Measurements from ENCODE around the gene RRP12. TPM values are rescaled to one million over a fixed set of nuclear protein-coding genes. Genes with fewer than 3 reads are reported as not detected.

The RRP12 gene
- total RNA-seq, 4 donors from 2014 or later: 14.6 to 30.9 (median 22.6) TPM

DNA sequence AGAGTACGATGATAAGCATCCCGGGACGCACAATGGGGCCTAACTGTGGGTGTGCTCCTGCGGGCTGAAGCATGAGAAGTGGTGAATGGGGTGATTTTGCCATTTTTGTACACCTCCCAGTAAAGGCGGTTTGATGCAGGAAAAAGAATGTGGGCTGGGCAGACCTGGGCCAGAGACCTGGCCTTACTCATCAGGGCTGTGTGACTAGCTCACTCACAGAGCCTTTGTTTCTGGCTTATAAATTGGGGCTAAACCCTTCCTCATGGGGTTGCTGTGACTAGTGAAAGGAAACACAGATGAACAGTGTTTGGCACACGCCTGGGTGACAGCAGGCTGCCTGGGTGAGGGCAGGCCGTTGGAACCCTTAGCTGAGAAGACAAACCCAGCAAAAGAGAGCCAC, 18.0 kb downstream of the RRP12 start:
- intact Hi-C loops (cut with DNase I; ENCODE audit: low total_unique reads): no loop called here
- 89 to 95% methylated on average over 7 of the region's 7 CpGs for WGBS, 2 donors
- TF ChIP-seq POLR2A (IDR thresholded peaks at IDR 0.05): no peak
- no peak for TF ChIP-seq CTCF (IDR thresholded peaks at IDR 0.05)

DNA sequence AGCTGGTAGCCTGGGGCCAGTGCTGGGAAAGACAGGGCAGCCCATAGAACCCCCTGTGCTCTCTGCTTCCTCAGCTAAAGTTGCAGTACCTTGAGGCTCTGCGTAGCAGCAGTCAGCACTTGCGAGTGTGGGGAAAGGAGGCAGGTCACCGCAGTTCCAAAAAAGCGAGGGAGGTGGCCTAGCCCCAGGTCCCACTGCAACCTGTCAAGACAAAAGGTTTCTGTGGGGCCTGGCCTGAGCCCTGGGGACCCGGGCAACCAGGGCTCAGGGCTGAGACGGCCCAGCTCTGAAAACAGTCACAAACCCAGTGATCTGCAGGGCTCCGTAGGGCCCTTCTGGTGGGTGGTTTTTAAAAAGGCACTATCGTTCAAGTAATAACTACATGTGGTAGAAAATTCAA, 19.5 kb downstream of the RRP12 start:
- H3K4me3 ChIP-seq (ENCODE audit: low read depth, poor library complexity, severe bottlenecking): no peak overlapping the region
- WGBS, 2 donors: 90 to 92% methylated on average over 8 of the region's 8 CpGs
- TF ChIP-seq POLR2A (IDR thresholded peaks at IDR 0.05): no peak
- TF ChIP-seq CTCF (IDR thresholded peaks at IDR 0.05): no peak
- intact Hi-C loops (cut with DNase I; ENCODE audit: low total_unique reads): no loop called here
- no peak for DNase-seq (ENCODE audit: low spot score in 2 of 2)

More for the DNA sequence above, 18.0 kb downstream of the RRP12 start:
- H3K4me3 ChIP-seq (ENCODE audit: low read depth, poor library complexity, severe bottlenecking): no peak overlapping the region
- no peak for DNase-seq (ENCODE audit: low spot score in 2 of 2)

- intact Hi-C loops (cut with DNase I; ENCODE audit: low total_unique reads): no loop called here
- H3K4me3 ChIP-seq (ENCODE audit: low read depth, poor library complexity, severe bottlenecking): no peak overlapping the region
- 85 to 90% methylated on average over 7 to 8 of the region's 8 CpGs for WGBS, 2 donors
- TF ChIP-seq CTCF (IDR thresholded peaks at IDR 0.05) (no peak), POLR2A (IDR thresholded peaks at IDR 0.05) (no peak)
- no peak for DNase-seq (ENCODE audit: low spot score in 2 of 2)
These were observed 20.6 kb downstream of the RRP12 start for GRCh38 chr10:97380516-97380915.

DNA sequence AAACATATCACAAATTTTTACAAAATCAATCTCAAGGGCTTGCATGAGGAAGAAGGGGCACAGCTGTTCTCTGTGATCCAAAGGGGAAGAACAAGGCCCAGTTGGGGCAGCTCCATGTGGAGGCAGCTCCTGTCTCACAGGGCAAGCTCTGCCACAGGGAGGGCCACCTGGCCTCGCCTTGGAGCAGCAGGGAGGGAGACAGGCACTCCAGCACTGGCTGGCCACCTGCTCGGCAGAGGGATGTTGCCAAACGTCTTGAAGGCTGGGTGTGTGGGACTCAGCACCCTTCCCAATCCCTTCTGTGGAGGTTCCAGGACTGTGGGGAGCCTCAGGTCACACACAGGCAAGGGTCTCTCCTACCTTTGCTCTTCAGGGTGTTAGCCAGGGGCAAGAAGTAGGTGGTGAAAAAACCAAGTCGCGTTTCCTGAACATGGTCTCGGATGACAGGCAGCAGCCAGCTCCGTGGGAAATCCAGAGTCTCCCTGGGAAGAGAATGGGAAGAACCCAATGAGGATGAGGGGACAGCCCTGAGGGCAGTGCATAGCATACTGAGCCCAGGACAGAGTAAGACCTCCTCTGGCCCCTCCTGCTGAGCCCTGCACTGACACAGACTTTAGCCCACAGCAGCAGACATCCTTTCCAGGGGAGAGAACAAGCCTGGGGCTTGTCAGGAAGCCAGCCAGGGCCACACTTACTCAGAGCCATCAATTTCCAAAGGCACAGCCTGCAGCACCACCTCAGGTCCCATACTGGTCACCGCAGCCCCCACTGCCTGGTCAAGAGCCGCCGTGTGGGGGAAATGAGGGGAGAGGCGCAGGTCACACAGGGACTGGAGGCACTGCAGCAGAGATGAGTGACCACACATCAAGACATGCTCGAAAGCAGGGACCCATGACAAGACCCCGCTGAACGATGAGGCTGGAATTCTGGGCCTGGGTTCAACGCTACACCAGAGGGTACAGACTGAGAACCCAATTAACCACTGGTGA, 21.9 kb downstream of the RRP12 start:
- intact Hi-C loops (cut with DNase I; ENCODE audit: low total_unique reads): no loop called here
- no peak for TF ChIP-seq CTCF (IDR thresholded peaks at IDR 0.05)
- TF ChIP-seq POLR2A (IDR thresholded peaks at IDR 0.05): no peak
- WGBS, 2 donors: 82 to 83% methylated on average over 15 of the region's 15 CpGs
- no peak overlapping the region for H3K4me3 ChIP-seq (ENCODE audit: low read depth, poor library complexity, severe bottlenecking)
- DNase-seq (ENCODE audit: low spot score in 2 of 2): no peak

GRCh38 chr10:97376413-97376812, 24.7 kb downstream of the RRP12 start:
- no peak overlapping the region for H3K4me3 ChIP-seq (ENCODE audit: low read depth, poor library complexity, severe bottlenecking)
- intact Hi-C loops (cut with DNase I; ENCODE audit: low total_unique reads): no loop called here
- 91 to 97% methylated on average over 6 of the region's 6 CpGs for WGBS, 2 donors
- TF ChIP-seq POLR2A (IDR thresholded peaks at IDR 0.05) (no peak), CTCF (IDR thresholded peaks at IDR 0.05) (no peak)
- no peak for DNase-seq (ENCODE audit: low spot score in 2 of 2)
